ENCODE data around the gene CACNA1H.
"Not testable (repeated sequence)": the region's sequence is repeated elsewhere in the genome, so short reads cannot be mapped to it uniquely, and the experiment has no call there.

Gene CACNA1H

GRCh38 chr16:1265826-1266225 lies 112.9 kb downstream of the CACNA1H start:
- FAIRE-seq, result no peak
- no peak for TF ChIP-seq POLR2A (IDR thresholded peaks at IDR 0.05; ENCODE audit: low read depth, low read length)
- no peak for DNase-seq (ENCODE audit: insufficient read length, low spot score)

- FAIRE-seq; DNase-seq (ENCODE audit: insufficient read length, low spot score): not testable (repeated sequence)
These were observed 116.5 kb downstream of the CACNA1H start for GRCh38 chr16:1269418-1269817.

- no peak for TF ChIP-seq POLR2A (IDR thresholded peaks at IDR 0.05; ENCODE audit: low read depth, low read length)
- FAIRE-seq, result no peak
- no peak for DNase-seq (ENCODE audit: insufficient read length, low spot score)
These were observed 118.4 kb downstream of the CACNA1H start for GRCh38 chr16:1271380-1271723.
